ENCODE measurements around the gene MAD2L2.

MAD2L2 gene

DNA sequence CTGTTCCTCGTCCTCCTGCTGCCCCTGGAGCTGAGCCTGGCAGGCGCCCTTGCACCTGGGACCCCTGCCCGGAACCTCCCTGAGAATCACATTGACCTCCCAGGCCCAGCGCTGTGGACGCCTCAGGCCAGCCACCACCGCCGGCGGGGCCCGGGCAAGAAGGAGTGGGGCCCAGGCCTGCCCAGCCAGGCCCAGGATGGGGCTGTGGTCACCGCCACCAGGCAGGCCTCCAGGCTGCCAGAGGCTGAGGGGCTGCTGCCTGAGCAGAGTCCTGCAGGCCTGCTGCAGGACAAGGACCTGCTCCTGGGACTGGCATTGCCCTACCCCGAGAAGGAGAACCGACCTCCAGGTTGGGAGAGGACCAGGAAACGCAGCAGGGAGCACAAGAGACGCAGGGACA lies 25.3 kb upstream of the MAD2L2 start:
- no peak for TF ChIP-seq CTCF (IDR thresholded peaks at IDR 0.05; ENCODE audit: insufficient read depth, low read depth, low read length, missing control alignments)
- DNase-seq (ENCODE audit: low read depth) = no peak
- no peak overlapping the region for H3K4me3 ChIP-seq (ENCODE audit: low read depth, low read length)

- TF ChIP-seq CTCF (IDR thresholded peaks at IDR 0.05; ENCODE audit: insufficient read depth, low read depth, low read length, missing control alignments) = no peak
- DNase-seq (ENCODE audit: low read depth) = no peak
- H3K4me3 ChIP-seq (ENCODE audit: low read depth, low read length) = no peak overlapping the region
Observed at GRCh38 chr1:11705596-11705995, 24.6 kb upstream of the MAD2L2 start.

DNA sequence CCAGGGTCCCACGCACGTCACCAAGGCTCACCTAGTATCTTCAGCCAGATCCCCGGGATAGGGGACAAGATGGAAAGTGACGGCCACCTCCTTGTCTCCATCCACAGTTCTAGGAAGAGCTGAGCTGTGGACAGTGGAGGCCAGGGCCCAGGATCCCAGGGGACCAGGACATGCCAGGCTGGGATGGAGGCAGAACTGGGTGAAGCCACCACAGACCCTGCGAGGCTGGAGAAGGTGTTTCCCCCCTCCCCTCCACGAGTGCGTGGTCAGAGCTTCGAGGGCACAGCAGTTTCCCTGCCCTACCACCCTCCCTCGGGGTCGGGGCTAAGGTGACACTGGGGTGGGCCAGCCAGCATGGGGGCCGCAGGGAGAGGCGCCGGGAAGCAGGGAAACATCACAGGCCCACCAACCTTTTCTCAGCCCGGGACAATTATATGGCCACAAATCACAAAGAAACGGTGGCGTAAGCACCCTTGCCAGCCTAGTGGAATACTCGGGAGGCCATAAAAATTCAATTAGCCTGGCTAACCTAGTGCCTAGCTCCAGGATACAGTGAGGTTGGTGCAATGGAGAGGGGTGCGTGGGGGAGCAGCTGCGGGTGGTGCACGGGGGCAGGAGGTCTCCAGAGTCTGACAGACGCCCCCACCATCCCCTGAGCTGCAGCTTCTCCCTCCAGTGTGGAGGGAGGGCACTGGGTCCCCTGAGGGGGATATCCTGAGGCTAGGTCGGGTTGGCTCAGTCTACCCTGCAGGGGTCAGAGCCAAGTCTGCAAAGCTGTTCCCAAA lies 23.9 kb upstream of the MAD2L2 start:
- no peak overlapping the region for H3K4me3 ChIP-seq (ENCODE audit: low read depth, low read length)
- TF ChIP-seq CTCF (IDR thresholded peaks at IDR 0.05; ENCODE audit: insufficient read depth, low read depth, low read length, missing control alignments) = no peak
- DNase-seq (ENCODE audit: low read depth) = no peak

DNA sequence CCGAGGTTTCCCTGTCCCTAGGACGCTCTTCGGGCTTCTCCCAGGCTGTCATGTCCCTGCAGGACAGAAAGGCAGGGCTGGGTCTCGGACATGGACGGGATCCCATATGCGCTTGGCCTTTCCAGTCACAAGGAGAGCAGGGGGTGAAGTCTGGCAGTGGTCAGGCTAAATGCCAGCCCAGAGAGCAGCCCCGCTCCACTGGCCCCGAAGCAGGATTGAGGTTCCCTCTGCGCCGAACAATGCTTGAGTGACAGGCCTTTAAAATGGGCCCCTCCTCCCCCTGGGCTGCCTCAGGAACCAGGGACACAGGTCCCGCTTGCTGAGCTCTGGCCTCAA lies 23.2 kb upstream of the MAD2L2 start:
- no peak for TF ChIP-seq CTCF (IDR thresholded peaks at IDR 0.05; ENCODE audit: insufficient read depth, low read depth, low read length, missing control alignments)
- no peak for DNase-seq (ENCODE audit: low read depth)
- H3K4me3 ChIP-seq (ENCODE audit: low read depth, low read length) = no peak overlapping the region

GRCh38 chr1:11703357-11704193 lies 22.6 kb upstream of the MAD2L2 start:
- TF ChIP-seq CTCF (IDR thresholded peaks at IDR 0.05; ENCODE audit: insufficient read depth, low read depth, low read length, missing control alignments) = no peak
- DNase-seq (ENCODE audit: low read depth) = no peak
- no peak overlapping the region for H3K4me3 ChIP-seq (ENCODE audit: low read depth, low read length)

DNA sequence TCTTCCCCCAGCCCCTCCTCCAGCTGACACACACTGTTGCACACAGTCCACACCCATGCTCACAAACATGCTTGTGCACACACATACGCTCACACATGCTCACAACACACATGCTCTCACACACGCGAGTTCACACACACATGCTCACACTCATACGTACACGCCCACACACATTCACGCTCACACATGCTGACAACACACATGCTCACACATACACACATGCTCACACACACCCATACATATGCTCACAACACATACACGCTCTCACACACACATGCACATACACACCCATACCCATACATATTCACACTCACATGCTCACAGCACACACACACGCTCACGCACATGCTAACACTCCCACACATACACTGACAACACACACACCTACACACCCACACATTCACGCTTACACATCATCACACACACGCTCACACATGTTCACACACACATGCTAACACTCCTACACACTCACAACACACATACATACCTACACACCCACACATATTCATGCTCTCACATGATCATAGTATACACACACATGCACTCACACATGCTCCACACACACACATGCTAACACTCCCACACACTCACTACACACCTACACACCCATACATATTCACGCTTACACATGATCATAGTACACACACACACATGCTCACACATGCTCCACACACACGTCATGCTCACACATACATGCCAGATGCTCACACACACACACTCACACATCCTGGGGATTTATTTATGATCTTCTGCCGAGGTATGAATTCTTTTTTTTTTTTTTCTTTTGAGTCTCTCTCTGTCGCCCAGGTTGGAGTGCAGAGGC lies 21.2 kb upstream of the MAD2L2 start:
- no peak for TF ChIP-seq CTCF (IDR thresholded peaks at IDR 0.05; ENCODE audit: insufficient read depth, low read depth, low read length, missing control alignments)
- H3K4me3 ChIP-seq (ENCODE audit: low read depth, low read length) = no peak overlapping the region
- DNase-seq (ENCODE audit: low read depth) = no peak

Measured in GM12865 (cell line).